Inflammatory macrophage treated with lipopolysaccharide for 4 hours (primary cell): ENCODE results near the gene KIF20B.

Experiments used
- DNase-seq: peaks from one replicate; pipeline ENCODE4 v3.0.0-alpha.2; 2020

KIF20B gene, protein sequence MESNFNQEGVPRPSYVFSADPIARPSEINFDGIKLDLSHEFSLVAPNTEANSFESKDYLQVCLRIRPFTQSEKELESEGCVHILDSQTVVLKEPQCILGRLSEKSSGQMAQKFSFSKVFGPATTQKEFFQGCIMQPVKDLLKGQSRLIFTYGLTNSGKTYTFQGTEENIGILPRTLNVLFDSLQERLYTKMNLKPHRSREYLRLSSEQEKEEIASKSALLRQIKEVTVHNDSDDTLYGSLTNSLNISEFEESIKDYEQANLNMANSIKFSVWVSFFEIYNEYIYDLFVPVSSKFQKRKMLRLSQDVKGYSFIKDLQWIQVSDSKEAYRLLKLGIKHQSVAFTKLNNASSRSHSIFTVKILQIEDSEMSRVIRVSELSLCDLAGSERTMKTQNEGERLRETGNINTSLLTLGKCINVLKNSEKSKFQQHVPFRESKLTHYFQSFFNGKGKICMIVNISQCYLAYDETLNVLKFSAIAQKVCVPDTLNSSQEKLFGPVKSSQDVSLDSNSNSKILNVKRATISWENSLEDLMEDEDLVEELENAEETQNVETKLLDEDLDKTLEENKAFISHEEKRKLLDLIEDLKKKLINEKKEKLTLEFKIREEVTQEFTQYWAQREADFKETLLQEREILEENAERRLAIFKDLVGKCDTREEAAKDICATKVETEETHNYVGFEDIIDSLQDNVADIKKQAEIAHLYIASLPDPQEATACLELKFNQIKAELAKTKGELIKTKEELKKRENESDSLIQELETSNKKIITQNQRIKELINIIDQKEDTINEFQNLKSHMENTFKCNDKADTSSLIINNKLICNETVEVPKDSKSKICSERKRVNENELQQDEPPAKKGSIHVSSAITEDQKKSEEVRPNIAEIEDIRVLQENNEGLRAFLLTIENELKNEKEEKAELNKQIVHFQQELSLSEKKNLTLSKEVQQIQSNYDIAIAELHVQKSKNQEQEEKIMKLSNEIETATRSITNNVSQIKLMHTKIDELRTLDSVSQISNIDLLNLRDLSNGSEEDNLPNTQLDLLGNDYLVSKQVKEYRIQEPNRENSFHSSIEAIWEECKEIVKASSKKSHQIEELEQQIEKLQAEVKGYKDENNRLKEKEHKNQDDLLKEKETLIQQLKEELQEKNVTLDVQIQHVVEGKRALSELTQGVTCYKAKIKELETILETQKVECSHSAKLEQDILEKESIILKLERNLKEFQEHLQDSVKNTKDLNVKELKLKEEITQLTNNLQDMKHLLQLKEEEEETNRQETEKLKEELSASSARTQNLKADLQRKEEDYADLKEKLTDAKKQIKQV (N-terminal part only)

DNA sequence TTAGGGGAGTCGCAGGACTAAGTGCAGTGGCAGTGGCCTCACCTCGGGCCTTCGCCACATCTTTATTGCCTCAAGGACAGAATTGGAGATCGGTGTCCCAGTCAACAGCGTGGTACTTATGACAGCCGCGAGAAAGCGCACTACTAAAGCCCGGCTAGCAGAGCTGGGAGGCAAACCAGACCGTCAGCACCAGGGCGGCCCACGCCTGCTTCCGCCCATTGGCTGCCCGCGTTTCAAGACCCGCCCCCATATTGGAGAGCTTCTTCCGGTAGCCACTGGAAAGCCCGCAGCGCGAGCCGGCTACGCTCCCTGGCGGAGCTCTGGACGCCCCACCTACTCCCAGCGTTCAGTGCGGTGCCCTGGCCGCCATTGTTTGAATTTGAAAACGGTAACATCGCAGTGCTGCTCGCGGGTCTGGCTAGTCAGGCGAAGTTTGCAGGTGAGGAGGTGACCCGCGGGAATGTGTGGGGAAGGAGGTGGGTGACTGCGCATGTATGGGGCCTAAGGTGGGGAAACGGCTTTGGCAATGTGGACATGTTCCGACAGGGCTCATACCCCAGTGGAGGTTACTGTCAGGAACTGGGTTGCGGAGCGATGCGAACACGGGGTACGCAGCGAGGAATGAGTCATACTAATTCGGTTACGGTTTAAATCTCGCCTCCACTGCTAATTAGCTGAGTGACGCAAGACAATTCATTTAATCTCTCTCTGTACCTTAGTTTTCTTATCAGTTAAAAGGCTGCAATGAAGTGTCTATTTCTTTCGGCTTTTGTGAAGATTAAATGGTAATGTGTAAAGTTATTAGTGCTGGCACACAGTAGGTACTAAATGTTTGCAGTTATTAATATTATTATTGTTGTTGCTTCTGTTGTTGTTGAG lies at the start of gene KIF20B:
Gene KIF20B (plus strand): TSS at position 349 of the 879 bp plus-strand sequence. CDS start 3,705 bp downstream, outside the sequence.
- DNase-seq, result peak; percentile 98

DNA sequence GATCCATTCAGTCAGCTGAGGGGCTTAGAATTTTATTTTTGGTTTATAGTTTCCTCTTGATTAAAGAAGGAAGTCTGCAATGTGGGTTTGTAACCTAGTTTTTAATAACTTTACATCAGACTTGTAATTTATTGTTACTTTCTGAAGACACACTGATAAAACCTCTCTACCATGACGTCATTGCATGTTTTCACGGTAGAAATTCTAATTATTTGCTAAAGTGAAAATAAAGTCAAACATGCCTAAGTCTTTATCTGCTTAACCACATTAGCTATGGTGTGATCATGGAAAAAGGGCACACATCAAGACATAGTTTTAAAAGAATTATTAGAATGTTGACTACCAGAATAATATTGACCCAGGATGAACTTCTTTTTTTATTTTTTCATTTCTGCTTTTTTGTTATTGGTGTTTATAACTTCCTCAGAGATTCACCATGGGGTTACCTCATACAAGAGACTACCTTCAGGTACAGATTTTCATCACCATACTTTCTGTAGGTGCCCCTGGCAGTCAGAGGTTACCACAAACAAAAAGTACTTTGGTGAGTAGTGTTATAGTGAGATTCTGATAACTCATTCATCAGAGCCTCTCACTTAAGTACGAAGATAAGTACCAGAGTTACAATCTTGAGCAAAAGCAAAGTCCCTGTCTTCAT lies 49.3 kb upstream of the KIF20B start:
- peak; percentile 24 for DNase-seq

DNA sequence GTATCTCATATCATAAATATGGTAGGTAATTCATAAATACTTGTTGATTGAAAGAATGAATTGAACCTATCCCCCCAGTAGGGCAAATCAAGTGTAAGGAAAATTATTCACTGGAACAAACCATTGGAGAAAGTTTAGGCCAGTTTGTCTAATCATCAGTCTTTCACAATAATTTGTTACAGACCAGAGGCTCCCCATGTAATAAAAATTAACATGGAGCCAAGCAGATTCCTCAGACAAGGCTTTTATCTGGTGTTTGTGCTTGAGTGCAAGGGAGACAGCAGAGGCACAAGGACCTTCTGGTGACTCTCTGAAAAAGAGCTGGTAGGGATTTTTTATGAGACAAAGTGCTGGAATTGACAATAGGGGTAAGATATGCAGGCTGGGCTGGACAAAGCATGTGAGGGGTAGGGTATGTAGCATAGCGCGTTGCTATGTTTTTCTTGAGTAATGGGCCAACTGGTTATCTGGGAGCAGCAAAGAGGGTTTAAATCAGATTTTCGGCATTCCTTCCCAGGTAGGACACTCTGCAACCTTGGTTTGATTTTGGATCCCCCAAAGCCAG lies 48.5 kb upstream of the KIF20B start:
- no peak for DNase-seq

DNA sequence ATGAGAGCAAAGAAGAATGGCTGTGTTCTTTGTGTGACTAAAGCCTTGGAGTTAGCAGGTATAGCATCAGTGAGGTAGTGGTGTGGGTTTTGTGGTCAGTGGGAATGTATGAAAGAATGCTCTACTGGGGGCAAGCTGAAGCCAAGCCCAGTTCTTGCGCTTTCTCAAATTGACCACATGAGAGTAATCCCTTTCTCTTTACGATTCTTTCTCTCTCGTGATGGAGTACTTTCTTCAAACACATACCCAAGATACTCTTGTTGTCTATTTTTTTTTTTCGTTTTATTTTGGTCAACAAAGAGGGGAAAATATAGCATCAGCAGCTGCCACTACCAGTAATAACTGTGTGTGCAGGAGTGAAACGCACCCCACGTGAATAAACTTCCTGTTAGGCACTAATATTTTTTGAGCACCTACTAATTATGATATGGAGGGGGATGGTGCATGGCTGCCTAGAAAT lies 48.0 kb upstream of the KIF20B start:
- DNase-seq, result no peak

DNA sequence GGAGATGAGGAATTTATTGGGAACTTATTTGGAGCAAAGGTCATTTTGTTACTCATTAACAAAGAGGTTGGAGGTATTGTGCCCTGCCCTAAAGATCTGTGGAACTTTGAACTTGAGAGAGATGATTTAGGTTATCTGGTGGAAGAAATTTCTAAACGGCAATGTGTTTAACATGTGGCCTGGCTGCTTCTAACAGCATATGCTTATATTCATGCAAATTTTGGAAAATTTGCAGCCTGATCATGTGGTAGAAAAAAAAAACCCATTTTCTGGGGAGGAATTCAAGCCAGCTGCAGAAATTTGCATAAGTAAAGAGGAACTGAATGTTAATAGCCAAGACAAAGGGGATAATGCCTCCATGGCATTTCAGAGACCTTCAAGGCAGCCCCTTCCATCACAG lies 45.7 kb upstream of the KIF20B start:
- DNase-seq, result peak; percentile 32

DNA sequence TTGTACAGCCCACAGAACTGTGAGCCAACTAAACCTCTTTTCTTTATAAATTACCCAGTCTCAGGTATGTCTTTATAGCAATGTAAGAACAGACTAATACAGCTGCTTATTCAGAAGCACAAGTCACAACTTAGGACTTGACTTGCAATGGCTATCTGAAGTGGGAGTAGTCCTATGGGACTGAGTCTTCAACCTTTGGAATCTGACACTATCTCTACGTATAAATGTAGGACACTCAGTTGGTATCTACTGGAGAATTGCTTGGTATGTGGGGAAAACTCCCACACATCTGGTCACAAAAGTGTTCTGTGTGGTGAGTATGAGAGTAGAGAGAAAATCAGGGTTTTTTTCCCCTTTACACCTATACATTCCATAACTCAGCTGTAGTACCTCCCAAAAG lies 44.1 kb upstream of the KIF20B start:
- DNase-seq, result no peak

DNA sequence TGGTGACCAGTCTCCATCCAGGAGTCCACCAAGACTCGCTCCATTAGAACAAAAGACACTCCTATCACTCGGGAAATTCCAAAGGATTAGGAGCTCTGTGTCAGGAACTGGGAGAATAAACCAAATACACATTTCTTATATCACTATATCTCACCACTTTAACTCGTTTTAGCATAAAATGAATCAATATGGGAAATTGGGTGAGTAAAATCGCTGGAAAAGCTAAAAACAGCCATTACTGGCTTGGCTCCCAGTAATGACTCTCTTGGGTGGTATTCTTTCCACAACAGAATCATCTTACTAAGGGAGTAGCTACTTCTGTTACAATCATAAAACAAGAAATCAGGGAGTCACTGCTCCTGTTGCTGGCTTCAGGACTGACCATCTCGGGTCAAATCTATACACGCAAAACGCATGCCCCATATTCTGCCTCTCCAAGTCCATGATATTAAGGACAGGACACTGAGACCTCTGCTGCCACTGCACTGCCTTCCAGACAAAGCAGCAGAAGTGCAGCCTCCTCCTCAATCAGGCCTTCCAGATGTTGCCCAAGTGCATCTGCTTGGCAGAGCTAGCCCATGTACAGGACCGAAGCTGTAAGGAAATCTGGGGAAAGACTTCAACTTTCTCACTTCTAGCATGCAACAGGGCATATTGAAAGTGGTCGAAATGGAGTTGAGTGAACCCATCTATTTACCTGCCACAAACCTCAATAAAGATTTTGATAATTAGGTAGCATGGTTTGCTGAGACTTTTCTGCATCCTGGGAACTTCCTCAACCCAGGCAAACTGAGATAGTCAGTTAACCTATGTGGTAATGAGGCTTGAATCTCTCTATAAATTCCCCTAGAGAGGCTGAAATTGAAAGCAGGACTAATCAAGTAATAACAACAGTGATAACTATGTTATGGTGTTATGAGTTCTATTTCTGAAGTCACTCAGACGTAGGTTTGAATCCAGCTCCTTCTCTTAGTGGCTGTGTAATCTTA lies 42.0 kb upstream of the KIF20B start:
- DNase-seq, result no peak

DNA sequence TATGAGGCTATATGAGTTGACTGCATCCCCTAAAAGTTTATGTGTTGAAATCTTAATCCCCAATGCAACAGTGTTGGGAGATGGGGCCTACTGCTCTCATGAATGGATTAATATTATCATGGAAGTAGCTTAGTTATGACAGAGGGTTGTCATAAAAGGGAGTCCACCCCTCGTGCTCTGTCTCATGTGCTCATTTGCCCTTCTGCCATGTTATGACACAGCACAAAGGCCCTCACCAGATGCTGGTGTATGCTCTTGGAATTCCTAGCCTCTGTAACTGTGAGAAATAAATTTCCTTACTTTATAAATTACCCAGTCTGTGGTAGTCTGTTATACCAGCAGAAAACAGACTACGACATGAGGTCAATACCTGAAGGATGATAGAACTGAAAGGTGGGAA lies 38.8 kb upstream of the KIF20B start:
- no peak for DNase-seq

DNA sequence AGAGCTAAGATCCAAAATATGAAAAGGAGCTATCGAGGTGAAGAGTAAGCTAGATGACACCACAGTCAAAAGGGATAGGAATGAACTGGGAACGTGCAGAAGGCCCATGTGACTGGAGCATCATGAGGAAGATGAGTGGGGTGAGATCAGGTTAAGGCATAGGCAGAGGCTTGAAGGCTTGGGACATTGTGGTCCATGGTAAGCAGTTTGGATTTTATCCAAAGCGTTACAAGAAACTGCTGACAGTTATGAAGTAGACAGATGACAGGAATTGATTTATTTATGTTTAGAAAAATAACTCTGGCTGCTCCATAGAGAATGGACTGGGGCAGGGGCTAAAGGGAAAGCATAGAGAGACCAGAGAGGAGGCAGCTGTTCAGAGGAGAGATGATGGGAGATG lies 38.2 kb upstream of the KIF20B start:
- DNase-seq, result no peak

DNA sequence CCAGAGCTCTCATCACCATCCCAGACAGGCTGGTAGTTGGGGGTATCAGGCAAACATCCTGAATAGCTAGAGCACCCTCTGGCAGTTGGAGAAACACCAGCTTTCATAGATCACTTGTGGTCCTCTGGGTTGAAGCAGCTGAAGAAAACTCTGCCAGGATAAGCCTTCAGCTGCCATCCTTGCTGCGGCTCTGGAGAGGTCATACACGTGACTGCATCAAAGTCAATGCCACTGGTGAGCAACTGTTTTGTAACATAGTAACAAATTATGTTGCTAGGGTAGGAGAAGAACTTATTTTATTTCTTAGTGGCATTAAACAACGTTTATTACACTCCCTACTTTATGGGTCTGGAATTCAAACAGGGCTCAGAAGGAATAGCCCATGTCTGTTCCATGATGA lies 37.2 kb upstream of the KIF20B start:
- DNase-seq, result no peak

DNA sequence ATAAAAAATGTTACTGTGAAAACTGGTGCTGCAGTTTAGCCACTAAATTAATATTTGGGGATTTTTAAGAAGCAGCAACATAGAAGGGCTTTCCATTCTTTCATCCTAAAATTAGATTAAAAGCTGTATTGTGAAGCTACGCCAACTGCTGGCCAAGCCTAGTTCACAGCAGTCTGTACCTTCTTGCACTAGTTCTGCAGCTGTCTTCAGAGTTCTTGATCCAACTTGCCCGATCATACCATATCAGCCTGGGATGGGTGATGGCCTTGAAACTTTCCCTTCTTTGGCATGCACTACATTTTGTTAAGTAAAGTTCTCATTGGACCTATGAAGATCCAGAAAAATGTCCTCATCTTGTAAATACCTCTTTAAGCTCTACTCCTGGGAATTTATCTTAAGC lies 36.1 kb upstream of the KIF20B start:
- DNase-seq, result no peak

DNA sequence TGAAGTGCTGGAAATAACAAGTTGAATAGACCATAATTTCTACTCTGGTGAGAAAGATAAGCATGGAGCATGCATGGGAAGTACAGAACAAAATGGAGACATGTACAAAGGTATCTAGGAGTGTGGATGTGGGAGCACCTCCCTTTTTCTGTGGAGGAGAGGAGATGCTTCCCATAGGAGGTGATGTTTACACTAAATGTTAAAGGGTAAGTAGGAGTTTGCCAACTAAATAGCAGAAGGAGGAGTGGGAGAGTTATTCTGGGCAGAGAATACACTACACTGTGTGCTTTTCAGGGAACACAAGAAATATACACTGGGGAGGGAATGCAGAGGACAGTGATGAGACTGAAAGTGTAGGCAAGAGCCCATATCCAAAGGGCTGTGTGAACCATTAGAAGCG lies 35.3 kb upstream of the KIF20B start:
- no peak for DNase-seq

DNA sequence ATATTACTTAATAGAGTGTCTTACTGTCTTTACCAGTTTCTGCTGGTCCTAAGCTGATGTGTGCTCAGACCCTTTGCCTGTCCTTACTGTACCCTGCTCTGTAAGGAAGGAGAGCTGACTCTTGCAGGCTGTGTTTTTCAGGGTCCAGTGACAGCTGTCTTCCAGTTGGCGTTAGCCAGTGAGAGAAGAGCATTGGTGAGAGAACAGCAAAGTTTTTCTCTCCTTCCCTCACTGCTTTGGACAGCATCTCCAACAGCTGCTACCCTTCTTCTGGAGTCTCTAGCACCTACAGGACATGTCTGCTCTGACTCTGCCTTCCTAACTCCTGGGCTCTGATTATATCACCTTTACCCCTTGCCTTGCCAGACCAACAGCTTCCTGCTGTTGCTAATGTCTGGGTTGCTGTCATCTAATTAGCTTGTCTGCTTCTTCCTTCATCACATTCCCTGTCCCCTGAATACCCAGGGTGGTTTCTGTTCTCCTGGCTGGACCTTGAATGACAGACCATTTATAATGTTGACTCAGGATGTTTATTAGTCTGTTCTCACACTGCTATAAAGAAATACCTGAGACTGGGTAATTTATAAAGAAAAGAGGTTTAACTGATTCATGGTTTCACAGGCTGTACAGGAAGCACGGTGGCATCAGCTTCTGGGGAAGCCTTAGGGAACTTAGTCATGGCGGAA lies 32.9 kb upstream of the KIF20B start:
- DNase-seq, result no peak

DNA sequence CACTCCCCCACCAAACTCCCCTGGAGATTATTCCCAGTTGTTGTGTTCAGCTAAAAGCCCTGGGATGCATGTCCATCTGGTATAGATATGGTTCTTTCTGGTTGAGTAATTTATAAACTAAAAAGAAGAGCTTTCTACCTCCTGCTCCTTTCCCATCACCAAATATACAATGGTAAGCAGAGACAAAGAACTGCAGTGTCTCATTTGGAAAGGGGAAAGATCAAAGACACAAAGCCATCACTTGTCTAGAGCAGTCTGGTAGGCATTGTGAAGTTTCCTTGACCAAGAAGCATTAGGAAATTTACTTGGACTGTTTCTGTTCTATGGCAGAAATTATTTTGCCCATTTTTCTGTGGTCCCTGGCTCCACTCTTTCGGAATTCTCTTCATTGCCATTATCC lies 31.4 kb upstream of the KIF20B start:
- DNase-seq, result no peak

DNA sequence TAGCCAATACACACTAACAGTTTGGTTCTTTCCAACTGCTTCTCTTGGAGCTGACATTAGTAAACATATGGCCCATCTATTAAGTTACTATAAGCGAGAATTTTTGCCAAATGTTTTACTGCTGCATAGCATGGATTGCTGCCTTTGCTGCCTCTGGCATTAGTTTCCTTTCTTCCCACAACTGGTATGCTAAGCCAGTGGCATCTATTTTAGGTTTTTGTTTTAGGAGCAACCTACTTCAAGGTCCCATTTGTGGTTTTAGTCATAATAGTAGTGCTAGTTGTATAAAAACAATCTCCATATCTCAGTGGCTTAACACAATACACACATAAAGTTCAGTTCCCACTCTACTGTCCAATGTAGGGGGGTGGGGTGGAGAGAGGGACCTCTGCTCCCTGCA lies 30.5 kb upstream of the KIF20B start:
- DNase-seq, result no peak

DNA sequence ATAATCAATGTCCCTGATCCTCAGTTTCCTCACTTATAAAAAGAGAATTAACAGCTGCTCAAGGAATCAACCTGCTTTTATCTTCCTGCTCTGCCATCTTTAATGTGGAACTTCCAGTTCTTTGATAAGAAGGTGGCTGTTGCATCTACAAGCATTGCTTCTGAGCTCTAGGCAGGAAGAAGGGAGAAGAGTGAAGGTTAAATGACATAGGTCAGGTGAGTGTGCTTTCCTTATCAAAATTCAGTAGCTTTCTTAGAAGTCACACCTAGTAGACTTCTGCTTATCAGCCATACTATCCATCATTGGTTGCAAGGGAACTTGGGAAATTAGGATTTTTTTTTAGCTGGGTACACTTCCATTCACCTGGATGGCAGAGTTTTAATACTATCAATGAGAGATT lies 24.0 kb upstream of the KIF20B start:
- no peak for DNase-seq

DNA sequence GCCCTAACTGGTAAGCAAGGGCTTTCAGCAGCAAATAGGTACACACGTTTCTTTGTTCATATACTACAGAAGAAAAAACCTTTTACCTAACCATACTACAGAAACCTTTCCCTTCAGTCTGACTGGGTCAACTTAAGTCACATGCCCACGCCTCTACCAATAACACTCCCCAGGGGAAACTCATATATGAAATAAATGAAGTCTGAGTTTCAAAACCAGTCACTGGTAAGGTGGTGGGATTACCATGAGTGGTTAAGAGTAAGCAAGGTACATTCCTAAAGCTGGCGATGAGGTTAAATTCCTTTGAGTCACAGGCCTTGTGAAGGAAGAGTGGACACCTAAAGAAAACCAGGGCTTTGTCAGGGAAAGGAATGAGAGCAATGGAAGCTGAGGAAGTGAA lies 21.4 kb upstream of the KIF20B start:
- no peak for DNase-seq

DNA sequence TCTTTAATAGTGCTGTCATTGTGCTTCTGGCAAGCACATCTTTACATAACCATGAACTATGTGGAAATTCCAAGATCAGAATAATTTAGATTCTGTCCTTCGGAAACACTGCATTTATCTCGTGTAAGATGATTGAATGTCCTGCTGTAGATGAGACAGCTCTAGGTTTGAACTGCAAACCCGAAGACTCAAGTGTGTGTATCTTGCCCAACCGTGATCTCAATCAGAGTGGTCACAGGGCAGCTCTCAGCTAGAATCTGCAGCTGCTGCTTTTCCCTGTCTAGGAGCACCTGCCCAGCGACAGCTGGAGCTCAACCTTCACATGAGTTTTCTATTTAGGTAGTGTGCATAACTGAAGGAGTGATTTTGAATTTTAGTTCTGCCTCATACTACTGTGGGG lies 17.5 kb upstream of the KIF20B start:
- no peak for DNase-seq

DNA sequence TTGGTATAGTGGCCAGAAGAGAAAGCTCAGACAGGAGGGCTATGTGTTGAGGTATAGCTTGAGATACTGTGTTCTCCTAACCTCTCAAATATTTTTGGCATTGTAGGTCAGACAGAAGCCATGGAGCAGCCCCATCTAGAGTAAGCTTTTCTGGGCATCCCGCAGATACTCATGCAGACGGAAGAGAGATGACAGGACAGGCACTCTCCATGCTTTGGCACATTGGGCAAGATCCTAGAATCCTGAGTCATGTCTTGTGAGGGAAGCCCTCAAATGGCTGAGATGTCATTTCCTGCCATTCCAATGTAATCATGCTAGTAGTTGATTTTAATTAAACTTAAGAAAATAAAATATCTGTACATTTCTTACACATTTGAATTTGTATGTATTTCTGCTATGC lies 16.8 kb upstream of the KIF20B start:
- DNase-seq, result peak; percentile 83
